ENCODE data around the gene PNPLA8. TPM values are rescaled to one million over a fixed set of nuclear protein-coding genes. Genes with fewer than 3 reads are reported as not detected.
A peak's percentile ranks its signal among the peaks of the same experiment; 100 is the strongest.
"Not testable (repeated sequence)": the region's sequence is repeated elsewhere in the genome, so short reads cannot be mapped to it uniquely, and the experiment has no call there.

PNPLA8 gene
- total RNA-seq, 2 experiments from 2014 or later, result 18.8 to 18.9 TPM

DNA sequence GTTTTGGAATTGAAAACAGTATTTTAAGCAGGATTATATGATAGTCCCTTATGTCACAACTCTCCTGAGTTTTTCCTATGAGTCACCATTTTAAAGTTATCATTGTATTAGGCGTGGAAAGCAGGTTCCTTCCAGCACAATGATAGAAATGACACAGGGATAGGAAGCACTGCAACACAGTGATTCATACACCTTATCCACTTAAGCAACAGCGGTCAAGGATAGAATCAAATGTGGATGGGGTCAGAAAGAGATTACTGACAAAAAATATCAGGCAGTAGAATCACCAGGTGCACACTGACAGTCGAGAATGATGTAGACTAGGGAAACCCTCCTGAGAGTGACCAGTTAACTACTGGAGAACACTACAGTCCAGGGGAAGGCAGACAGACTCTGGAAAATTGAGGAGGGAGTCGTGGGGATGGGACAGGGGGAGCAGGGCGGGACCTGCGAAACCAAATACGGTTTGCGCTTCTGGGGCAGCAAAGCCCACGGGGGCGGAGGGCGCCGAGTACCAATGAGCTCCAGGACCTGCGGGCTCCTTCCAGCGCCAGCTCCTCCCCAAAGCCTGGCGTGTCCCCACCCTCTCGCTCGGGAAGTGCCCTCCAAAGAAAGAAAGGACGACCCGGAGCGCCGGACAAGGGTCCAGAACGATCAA lies 479 bp downstream of the PNPLA8 start:
- no peak for DNase-seq
- no peaks in the 10 kb centered on the region for H3K27me3 Mint-ChIP-seq (ENCODE audit: low read depth)
- peaks cover 1% of the 10 kb centered on the region for H3K36me3 Mint-ChIP-seq (ENCODE audit: low read depth)
- CTCF ChIA-PET, result interaction anchor here (1.1 to 1.8 kb wide), 3 partner anchors 27 to 57 kb away, joined by 3 to 6 read pairs (median 3); no protein-coding TSS in a partner anchor
- no peaks in the 10 kb centered on the region for H3K9me3 Mint-ChIP-seq
- peak overlapping the region; percentile 92 for H3K4me3 Mint-ChIP-seq
- H3K27ac Mint-ChIP-seq, result peak overlapping the region; percentile 97
- peaks cover 40% of the 10 kb centered on the region for H3K4me1 Mint-ChIP-seq (ENCODE audit: low read depth)
- intact Hi-C loops (cut with micrococcal nuclease), result loop anchor here (5.0 kb wide), 1 partner anchor 963 kb away; the partner anchor contains the start of genes COG5 and DUS4L

DNA sequence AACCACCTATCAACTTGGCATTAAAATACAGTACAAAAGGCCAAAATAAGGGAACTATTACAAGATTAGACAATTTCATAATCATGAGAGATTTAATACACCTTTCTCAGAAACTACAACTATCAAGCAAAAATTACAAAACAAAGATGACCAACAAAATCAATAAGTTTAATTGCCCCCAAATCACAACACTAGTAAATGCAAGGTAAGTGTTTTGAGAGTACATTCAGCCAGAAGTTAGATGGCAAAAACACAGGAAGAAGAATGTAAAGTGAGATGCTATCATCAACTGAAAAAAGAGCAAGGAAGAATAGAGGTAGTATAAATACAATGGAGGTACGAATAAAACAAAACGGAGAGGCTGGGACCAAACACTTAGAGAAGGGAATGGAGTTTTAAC lies 3.2 kb downstream of the PNPLA8 start:
- Mint-ChIP-seq H3K4me1 (ENCODE audit: low read depth) (peaks cover 39% of the 10 kb centered on the region), H3K4me3 (no peak overlapping the region), H3K9me3 (no peaks in the 10 kb centered on the region), H3K36me3 (ENCODE audit: low read depth) (peaks cover 14% of the 10 kb centered on the region), H3K27ac (peak overlapping the region; percentile 3), H3K27me3 (ENCODE audit: low read depth) (no peaks in the 10 kb centered on the region)
- CTCF ChIA-PET, result no interaction called here
- intact Hi-C loops (cut with micrococcal nuclease), result no loop called here
- DNase-seq, result no peak

DNA sequence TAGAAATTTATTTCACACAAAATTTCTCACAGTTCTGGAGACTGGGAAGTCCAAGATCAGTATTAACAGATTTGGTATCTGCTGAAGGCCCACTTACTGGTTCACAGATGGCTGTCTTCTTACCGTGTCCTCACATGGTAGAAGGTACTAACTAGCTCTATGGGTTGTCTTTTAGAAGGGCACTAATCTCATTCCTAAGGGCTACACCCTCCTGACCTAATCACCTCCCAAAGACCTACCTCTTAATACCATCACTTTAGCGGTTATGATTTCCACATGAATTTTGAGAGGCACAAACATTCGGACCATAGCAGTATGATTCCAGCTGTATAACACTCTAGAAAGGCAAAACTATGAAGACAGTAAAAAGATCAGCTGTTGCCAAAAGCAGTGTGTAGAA lies 8.0 kb downstream of the PNPLA8 start:
- H3K4me1 Mint-ChIP-seq (ENCODE audit: low read depth), result peaks cover 20% of the 10 kb centered on the region
- intact Hi-C loops (cut with micrococcal nuclease), result no loop called here
- H3K4me3 Mint-ChIP-seq, result no peak overlapping the region
- no peak overlapping the region for H3K27ac Mint-ChIP-seq
- H3K9me3 Mint-ChIP-seq, result no peaks in the 10 kb centered on the region
- H3K27me3 Mint-ChIP-seq (ENCODE audit: low read depth), result no peaks in the 10 kb centered on the region
- DNase-seq, result no peak
- H3K36me3 Mint-ChIP-seq (ENCODE audit: low read depth), result peaks cover 21% of the 10 kb centered on the region
- CTCF ChIA-PET, result interaction anchor here (1.2 kb wide), 1 partner anchor 20 kb away, joined by 3 read pairs; no protein-coding TSS in a partner anchor

DNA sequence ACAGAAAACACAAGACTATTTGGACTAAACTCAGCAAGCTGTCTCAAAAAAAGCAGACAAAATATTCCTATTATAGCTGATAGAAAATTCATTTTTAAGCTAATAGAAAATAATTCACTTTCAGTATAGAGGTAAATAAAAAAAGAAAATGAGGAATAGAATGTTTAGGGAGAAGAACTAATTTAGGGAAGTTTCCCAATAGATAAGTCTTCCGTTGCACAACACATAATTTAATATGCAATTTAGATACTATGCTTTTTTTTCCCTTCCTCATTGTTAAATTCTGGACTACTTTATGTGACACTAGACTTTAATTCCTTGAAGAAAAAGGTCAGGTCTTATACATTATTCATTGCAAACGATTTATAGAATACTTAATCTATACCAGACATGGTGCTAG lies 10.3 kb downstream of the PNPLA8 start:
- Mint-ChIP-seq H3K27ac (no peak overlapping the region), H3K4me3 (no peak overlapping the region), H3K9me3 (no peaks in the 10 kb centered on the region), H3K27me3 (ENCODE audit: low read depth) (no peaks in the 10 kb centered on the region), H3K36me3 (ENCODE audit: low read depth) (peaks cover 34% of the 10 kb centered on the region), H3K4me1 (ENCODE audit: low read depth) (peaks cover 3% of the 10 kb centered on the region)
- CTCF ChIA-PET, result no interaction called here
- DNase-seq, result no peak
- intact Hi-C loops (cut with micrococcal nuclease), result no loop called here

DNA sequence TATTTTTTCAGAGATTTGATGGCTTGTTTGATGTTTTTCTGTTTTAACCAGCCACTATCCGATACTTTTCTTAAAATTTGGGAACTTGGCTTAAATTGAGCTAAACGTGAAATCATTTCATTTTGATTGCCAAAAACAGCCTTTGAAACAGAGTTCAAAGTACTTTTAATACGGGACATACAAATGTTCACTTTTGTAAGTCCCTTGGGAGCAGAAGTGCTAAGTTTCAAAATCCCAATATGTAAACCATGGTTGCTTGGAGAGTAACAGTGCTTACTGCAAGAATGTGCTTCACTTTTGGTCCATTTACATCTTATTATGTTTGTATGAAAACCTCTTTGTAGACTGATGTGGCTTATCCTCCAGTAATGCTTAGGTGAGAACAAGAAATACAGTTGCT lies 10.9 kb downstream of the PNPLA8 start:
- intact Hi-C loops (cut with micrococcal nuclease), result no loop called here
- Mint-ChIP-seq H3K4me1 (ENCODE audit: low read depth) (peaks cover 3% of the 10 kb centered on the region), H3K9me3 (no peaks in the 10 kb centered on the region), H3K36me3 (ENCODE audit: low read depth) (peaks cover 38% of the 10 kb centered on the region), H3K27ac (no peak overlapping the region), H3K4me3 (no peak overlapping the region), H3K27me3 (ENCODE audit: low read depth) (no peaks in the 10 kb centered on the region)
- no peak for DNase-seq
- CTCF ChIA-PET, result no interaction called here

DNA sequence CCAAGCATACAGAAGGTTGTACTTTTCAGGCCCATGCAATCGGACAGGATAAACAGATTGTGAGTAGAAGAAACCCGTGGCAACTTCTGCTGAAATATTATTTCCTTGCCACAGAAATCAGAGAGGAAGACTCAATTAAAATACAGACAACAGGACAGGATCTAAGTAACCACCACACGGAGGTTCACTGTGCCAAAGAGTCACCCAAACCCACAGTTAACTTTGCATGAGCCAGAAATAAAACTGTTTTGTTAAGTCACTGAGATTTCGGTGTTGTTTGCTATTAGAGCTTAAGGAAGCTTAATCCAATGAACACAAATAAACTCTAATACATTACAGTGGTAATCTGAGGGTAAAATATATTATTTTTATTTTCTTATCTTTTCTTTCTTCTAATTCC lies 14.0 kb downstream of the PNPLA8 start:
- CTCF ChIA-PET, result no interaction called here
- H3K36me3 Mint-ChIP-seq (ENCODE audit: low read depth), result peaks cover 24% of the 10 kb centered on the region
- no peak overlapping the region for H3K4me3 Mint-ChIP-seq
- intact Hi-C loops (cut with micrococcal nuclease), result no loop called here
- no peaks in the 10 kb centered on the region for H3K9me3 Mint-ChIP-seq
- H3K4me1 Mint-ChIP-seq (ENCODE audit: low read depth), result peaks cover 1% of the 10 kb centered on the region
- H3K27ac Mint-ChIP-seq, result no peak overlapping the region
- no peaks in the 10 kb centered on the region for H3K27me3 Mint-ChIP-seq (ENCODE audit: low read depth)
- no peak for DNase-seq

DNA sequence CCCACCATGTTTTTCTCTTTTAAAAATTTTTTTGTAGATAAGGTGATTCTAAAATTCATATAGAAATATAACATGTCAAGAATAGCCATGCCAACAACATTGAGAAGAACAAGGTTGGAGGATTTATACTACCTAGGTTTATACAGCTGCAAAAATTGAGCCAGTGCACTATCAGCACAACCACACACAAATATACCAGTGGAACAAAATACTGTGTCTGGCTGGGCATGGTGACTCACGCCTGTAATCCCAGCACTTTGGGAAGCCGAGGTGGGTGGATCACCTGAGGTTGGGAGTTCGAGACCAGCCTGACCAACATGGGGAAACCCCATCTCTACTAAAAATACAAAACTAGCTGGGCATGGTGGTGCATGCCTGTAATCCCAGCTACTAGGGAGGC lies 21.4 kb downstream of the PNPLA8 start:
- H3K27me3 Mint-ChIP-seq (ENCODE audit: low read depth); H3K9me3 Mint-ChIP-seq; DNase-seq; CTCF ChIA-PET; H3K27ac Mint-ChIP-seq; H3K4me3 Mint-ChIP-seq; H3K36me3 Mint-ChIP-seq (ENCODE audit: low read depth); H3K4me1 Mint-ChIP-seq (ENCODE audit: low read depth); intact Hi-C loops (cut with micrococcal nuclease): not testable (repeated sequence)

DNA sequence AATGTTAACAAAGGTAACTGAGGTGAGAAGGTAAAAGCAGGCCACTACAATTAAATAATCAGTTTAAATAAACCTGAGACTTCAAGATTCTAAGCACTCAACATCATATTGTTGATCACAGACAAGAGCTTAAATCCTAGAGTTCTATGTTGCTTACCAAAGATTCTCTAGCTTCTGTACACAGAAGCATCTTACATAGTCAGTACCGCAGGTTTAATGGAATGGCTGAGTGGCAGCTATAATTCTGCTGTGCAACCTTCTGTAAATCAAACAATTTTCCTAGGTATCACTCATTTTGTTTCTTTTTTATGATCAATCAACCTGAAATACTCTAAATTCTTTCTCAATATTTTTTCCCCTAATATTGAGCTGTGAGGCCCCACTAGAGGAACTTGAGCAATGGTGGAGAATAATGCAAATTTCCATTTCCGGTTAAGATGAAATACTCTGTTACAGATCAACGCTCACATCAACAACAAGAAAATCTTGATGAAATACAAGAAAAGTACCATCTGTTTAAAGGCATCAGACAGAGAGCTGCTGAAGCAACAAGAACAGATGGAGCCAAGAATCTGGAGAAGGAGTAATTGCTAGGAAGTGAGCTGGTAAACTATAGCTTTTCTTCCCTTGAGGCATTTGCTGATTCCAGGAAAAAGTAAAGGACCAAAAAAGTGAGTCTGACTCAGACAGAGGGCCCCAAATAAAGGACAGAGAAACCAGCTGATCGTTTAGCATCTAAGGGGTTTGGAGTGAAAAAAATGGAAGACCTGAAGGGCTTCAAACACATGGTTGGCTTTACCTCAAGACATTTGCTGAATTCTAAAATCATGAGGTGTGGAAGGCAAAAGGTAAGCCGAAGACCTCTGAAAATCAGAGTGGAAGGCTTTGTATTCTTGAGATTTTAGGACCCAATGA lies 22.6 kb downstream of the PNPLA8 start:
- H3K4me3 Mint-ChIP-seq, result no peak overlapping the region
- no peaks in the 10 kb centered on the region for H3K27me3 Mint-ChIP-seq (ENCODE audit: low read depth)
- CTCF ChIA-PET, result interaction anchor here (0.6 kb wide), 1 partner anchor 1891 kb away, joined by 3 read pairs; no protein-coding TSS in a partner anchor
- peaks cover 1% of the 10 kb centered on the region for H3K36me3 Mint-ChIP-seq (ENCODE audit: low read depth)
- H3K9me3 Mint-ChIP-seq, result no peaks in the 10 kb centered on the region
- DNase-seq, result no peak
- H3K27ac Mint-ChIP-seq, result no peak overlapping the region
- H3K4me1 Mint-ChIP-seq (ENCODE audit: low read depth), result peaks cover 8% of the 10 kb centered on the region
- intact Hi-C loops (cut with micrococcal nuclease), result no loop called here

DNA sequence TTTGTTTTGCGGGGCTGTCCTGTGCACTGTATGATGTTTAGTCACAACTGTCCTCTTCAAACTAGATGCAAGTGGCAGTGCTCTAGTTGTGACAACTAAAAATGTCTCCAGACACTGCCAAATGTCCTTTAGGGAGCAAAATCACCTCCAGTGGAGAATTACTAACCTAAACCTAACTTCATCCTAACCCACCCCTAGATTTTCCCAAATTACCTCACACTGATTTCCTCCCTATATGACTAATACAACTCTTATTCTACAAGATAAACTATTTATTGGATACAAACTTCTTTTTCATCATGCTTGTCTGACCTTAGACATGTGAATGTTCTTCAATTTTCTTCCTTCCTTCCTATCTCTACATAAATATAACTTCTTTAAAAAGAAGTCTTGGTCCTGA lies 26.4 kb downstream of the PNPLA8 start:
- no peak for DNase-seq
- peaks cover 5% of the 10 kb centered on the region for H3K4me1 Mint-ChIP-seq (ENCODE audit: low read depth)
- H3K27ac Mint-ChIP-seq, result peak overlapping the region; percentile 4
- peaks cover 6% of the 10 kb centered on the region for H3K36me3 Mint-ChIP-seq (ENCODE audit: low read depth)
- CTCF ChIA-PET, result no interaction called here
- H3K27me3 Mint-ChIP-seq (ENCODE audit: low read depth), result no peaks in the 10 kb centered on the region
- H3K9me3 Mint-ChIP-seq, result no peaks in the 10 kb centered on the region
- intact Hi-C loops (cut with micrococcal nuclease), result loop anchor here (5.0 kb wide), 1 partner anchor 392 kb away; no protein-coding TSS in a partner anchor
- H3K4me3 Mint-ChIP-seq, result no peak overlapping the region

DNA sequence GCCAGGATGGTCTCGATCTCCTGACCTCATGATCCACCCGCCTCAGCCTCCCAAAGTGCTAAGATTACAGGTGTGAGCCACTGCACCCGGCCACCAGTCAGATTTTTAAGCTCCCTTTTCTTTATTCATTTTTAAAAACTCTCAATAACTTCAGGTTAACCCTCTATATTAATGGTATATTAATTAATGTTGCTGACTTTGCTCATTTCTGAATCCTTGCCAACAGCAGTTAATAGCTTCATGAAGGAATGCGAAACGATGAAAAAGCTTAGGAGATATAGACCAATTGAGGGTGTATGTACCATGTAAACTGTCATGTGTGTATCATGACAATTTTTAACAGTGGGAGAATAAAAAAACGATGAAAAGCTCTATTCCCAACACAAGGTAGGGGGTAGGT lies 27.5 kb downstream of the PNPLA8 start:
- no peak overlapping the region for H3K27ac Mint-ChIP-seq
- no peaks in the 10 kb centered on the region for H3K9me3 Mint-ChIP-seq
- CTCF ChIA-PET, result interaction anchor here (0.6 to 2.9 kb wide), 8 partner anchors 12 to 315 kb away, joined by 3 to 22 read pairs (median 3); partner anchors contain the start of gene PNPLA8
- H3K27me3 Mint-ChIP-seq (ENCODE audit: low read depth), result no peaks in the 10 kb centered on the region
- DNase-seq, result no peak
- no peak overlapping the region for H3K4me3 Mint-ChIP-seq
- peaks cover 6% of the 10 kb centered on the region for H3K36me3 Mint-ChIP-seq (ENCODE audit: low read depth)
- no peaks in the 10 kb centered on the region for H3K4me1 Mint-ChIP-seq (ENCODE audit: low read depth)
- intact Hi-C loops (cut with micrococcal nuclease), result loop anchor here (5.0 kb wide), 1 partner anchor 391 kb away; no protein-coding TSS in a partner anchor

DNA sequence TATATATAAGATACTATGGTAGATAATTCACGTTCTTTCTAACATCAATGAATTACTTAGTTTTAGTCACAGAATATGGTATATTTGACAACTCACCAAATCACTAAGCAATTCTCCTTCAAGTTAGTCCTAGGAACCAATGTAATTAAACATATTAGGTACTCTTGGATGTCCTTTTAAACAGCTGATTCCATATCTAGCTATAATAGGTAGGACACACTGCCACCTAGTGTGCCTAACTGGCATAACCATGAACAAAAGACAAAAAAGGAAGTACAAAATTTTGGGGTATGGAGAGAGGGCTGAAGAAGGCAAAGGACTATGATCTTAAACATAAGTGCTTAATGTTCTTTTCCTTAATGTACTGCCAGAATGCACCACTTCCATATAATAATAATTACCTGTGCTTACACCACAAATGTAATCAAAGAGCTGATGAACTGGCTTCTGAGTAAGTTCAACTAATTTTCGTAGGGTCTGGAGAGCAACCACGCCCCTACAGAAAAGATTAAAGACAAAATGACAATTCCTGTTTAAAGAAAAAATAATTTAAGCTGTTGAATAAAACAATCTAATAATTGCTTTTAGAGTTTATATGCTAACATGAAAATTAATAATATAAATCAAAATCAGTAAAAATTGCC lies 28.7 kb downstream of the PNPLA8 start:
- H3K4me1 Mint-ChIP-seq (ENCODE audit: low read depth), result no peaks in the 10 kb centered on the region
- H3K27me3 Mint-ChIP-seq (ENCODE audit: low read depth), result no peaks in the 10 kb centered on the region
- intact Hi-C loops (cut with micrococcal nuclease), result loop anchor here (1.0 to 5.0 kb wide), 5 partner anchors 37 to 390 kb away; no protein-coding TSS in a partner anchor
- peaks cover 8% of the 10 kb centered on the region for H3K36me3 Mint-ChIP-seq (ENCODE audit: low read depth)
- no peak overlapping the region for H3K27ac Mint-ChIP-seq
- peak; percentile 59 for DNase-seq
- CTCF ChIA-PET, result interaction anchor here (0.6 to 2.9 kb wide), 27 partner anchors 9 to 323 kb away, joined by 3 to 22 read pairs (median 4); partner anchors contain the start of genes NRCAM and PNPLA8
- no peak overlapping the region for H3K4me3 Mint-ChIP-seq
- H3K9me3 Mint-ChIP-seq, result no peaks in the 10 kb centered on the region

DNA sequence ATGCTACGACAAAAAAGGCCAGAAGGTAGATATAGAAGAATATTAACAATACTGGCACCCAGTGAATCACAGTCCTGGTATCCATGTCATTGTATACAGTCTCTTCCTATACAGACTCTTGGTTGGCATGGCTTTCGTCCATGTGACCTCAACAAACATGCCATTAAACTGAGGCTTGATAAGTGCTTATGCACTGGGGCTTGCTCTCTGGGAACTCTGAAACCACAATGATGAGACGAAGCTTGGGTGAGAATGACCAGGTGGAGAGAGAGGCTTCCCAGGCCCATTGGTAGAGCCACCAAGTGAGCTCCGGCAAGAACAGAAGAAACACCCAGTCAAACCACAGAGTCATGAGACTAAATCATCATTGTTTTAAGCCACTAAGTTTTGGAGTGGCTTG lies 33.2 kb downstream of the PNPLA8 start:
- H3K4me1 Mint-ChIP-seq (ENCODE audit: low read depth), result no peaks in the 10 kb centered on the region
- intact Hi-C loops (cut with micrococcal nuclease), result no loop called here
- no peak overlapping the region for H3K4me3 Mint-ChIP-seq
- H3K9me3 Mint-ChIP-seq, result no peaks in the 10 kb centered on the region
- CTCF ChIA-PET, result no interaction called here
- H3K27ac Mint-ChIP-seq, result no peak overlapping the region
- H3K36me3 Mint-ChIP-seq (ENCODE audit: low read depth), result peaks cover 8% of the 10 kb centered on the region
- no peaks in the 10 kb centered on the region for H3K27me3 Mint-ChIP-seq (ENCODE audit: low read depth)
- DNase-seq, result no peak

Data from activated naive CD4-positive, alpha-beta T cell treated with anti-CD3 and anti-CD28 coated beads for 36 hours (primary cell).